ENCODE results near the gene SORBS2. TPM values are rescaled to one million over a fixed set of nuclear protein-coding genes. Genes with fewer than 3 reads are reported as not detected.
A peak's percentile ranks its signal among the peaks of the same experiment; 100 is the strongest.

SORBS2 gene
- total and polyA plus RNA-seq, 2 of the 8 experiments (the other 6 are each of a cell fraction or from before 2014, with no cell fraction given): 73.0 to 87.1 TPM

DNA sequence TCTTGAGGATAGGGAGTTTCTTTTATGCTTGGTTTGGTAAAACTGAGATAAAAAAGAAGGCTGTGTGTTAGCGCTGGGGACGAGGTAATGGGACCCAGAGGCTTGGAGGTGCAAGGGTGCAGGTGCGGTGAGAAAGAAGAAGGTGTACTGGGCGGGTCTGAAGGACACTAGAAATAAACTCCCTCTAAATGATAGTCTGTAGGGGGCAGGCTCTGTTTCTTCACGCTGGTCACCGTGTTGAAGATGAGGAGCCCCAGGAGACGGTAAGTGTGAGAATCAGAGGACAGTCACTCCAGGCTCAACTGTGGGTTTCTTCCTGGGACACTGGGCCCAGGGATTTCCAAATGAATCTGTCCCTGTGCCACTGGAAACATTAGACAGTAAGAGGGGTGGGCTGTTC lies 131.4 kb downstream of the SORBS2 start:
- H3K23me2 ChIP-seq (ENCODE audit: low read depth, low read length): no peaks in the 10 kb centered on the region
- no peak overlapping the region for H3K4me3 ChIP-seq (ENCODE audit: extremely low read depth in 1 of 4, insufficient read depth in 2 of 4, low read depth in 3 of 4, low read length in 4 of 4)
- no peak overlapping the region for H3K4me2 ChIP-seq (ENCODE audit: insufficient read depth in 1 of 2, low read depth in 2 of 2, low read length in 2 of 2)
- ChIA-PET POLR2A (ENCODE audit: partially characterized antibody) (no interaction called here), CTCF (ENCODE audit: partially characterized antibody) (interaction anchor here (0.8 to 1.3 kb wide), 5 partner anchors 9 to 341 kb away, joined by 3 read pairs; no protein-coding TSS in a partner anchor)
- H3K27ac ChIP-seq (ENCODE audit: low read depth, low read length): no peak overlapping the region
- H3K14ac ChIP-seq (ENCODE audit: insufficient read length): no peak overlapping the region
- no peak overlapping the region for H3K9ac ChIP-seq (replicated peaks in 1 of 4; ENCODE audit: extremely low read depth in 1 of 4, low read depth in 3 of 4, low read length in 3 of 4)
- no peak overlapping the region for H2AK5ac ChIP-seq (ENCODE audit: low read depth, low read length)
- no peaks in the 10 kb centered on the region for H3K79me2 ChIP-seq (ENCODE audit: control insufficient read depth in 1 of 2, insufficient read depth in 2 of 2, low read length in 2 of 2)
- no peak overlapping the region for H3K23ac ChIP-seq (ENCODE audit: insufficient read length)
- H2BK12ac ChIP-seq (ENCODE audit: low read depth, low read length): peak overlapping the region; percentile 46; the same call in 1 of the 2 replicates
- H2BK15ac ChIP-seq (ENCODE audit: low read length): no peak overlapping the region
- no peak overlapping the region for H3K18ac ChIP-seq (ENCODE audit: extremely low read depth, low read length)
- TF ChIP-seq RAD21 (IDR thresholded peaks at IDR 0.05 in 1 of 2, conservative IDR thresholded peaks at IDR 0.05 in 1 of 2; ENCODE audit: low read depth in 2 of 2, low read length in 2 of 2): peak; percentile 24 to 44; a peak in 3 of 4 replicates
- no peak for TF ChIP-seq CTBP2 (IDR thresholded peaks at IDR 0.05; ENCODE audit: borderline replicate concordance, insufficient read depth, insufficient read length, low read length)
- TF ChIP-seq EZH2 (IDR thresholded peaks at IDR 0.05; ENCODE audit: low read depth, low read length, severe bottlenecking): no peak
- peak in 1 of 3 experiments; percentile 22; a peak in 1 of 4 replicates for TF ChIP-seq CTCF (IDR thresholded peaks at IDR 0.05; ENCODE audit: control extremely low read depth in 1 of 3, insufficient read depth in 1 of 3, low read depth in 1 of 3, low read length in 3 of 3)
- H3K4me1 ChIP-seq (replicated peaks in 1 of 4; ENCODE audit: control insufficient read depth in 3 of 4, insufficient read depth in 4 of 4, low read length in 3 of 4): peaks cover 0 to 3% (median 1%) of the 10 kb centered on the region in 4 experiments; a peak in 3 of 7 replicates
- no peak overlapping the region for H3K56ac ChIP-seq (replicated peaks; ENCODE audit: insufficient read length, low read depth, low read length)
- H2AFZ ChIP-seq (ENCODE audit: low read length): no peak overlapping the region
- H3K4ac ChIP-seq (replicated peaks; ENCODE audit: insufficient read length, low read depth, low read length): no peak overlapping the region
- H2BK5ac ChIP-seq (ENCODE audit: low read depth, low read length): no peak overlapping the region
- H3K9me3 ChIP-seq (ENCODE audit: insufficient read depth in 2 of 2, low read depth in 1 of 2, low read length in 1 of 2): no peaks in the 10 kb centered on the region
- H4K20me1 ChIP-seq (replicated peaks in 1 of 2; ENCODE audit: control insufficient read depth in 1 of 2, insufficient read depth in 2 of 2, low read length in 2 of 2): no peaks in the 10 kb centered on the region
- no peak overlapping the region for H2BK20ac ChIP-seq (ENCODE audit: low read length)
- H3K27me3 ChIP-seq (replicated peaks in 1 of 4; ENCODE audit: control insufficient read depth in 3 of 4, extremely low read depth in 1 of 4, insufficient read depth in 3 of 4, low read length in 3 of 4): no peaks in the 10 kb centered on the region
- peaks cover 0 to 7% (median 0%) of the 10 kb centered on the region in 4 experiments; a peak in 2 of 8 replicates for H3K36me3 ChIP-seq (ENCODE audit: control insufficient read depth in 2 of 4, insufficient read depth in 4 of 4, low read length in 3 of 4)
- FAIRE-seq: no peak
- H2BK120ac ChIP-seq (replicated peaks; ENCODE audit: low read depth, low read length): no peak overlapping the region
- H3K79me1 ChIP-seq (ENCODE audit: low read depth, low read length): no peaks in the 10 kb centered on the region
- no peak overlapping the region for H4K5ac ChIP-seq (ENCODE audit: insufficient read length, low read depth, low read length)
- H4K91ac ChIP-seq (replicated peaks; ENCODE audit: insufficient read length, low read length): no peak overlapping the region
- WGBS, 2 experiments (ENCODE audit: extremely low coverage in 1 of 2, insufficient coverage in 1 of 2, insufficient read length in 1 of 2, insufficient replicate concordance in 2 of 2, low coverage in 1 of 2, low lambda C conversion rate in 2 of 2, missing lambda C conversion rate in 1 of 2): 87% methylated on average over 7 of the region's 7 CpGs; no CpG with 5 or more reads in 1 of the 2 experiments
- DNase-seq (ENCODE audit: low read depth in 1 of 2, low spot score in 2 of 2): no peak
- no peak overlapping the region for H4K8ac ChIP-seq (ENCODE audit: extremely low read depth, insufficient read depth, low read length)
